H9 (cell line): ENCODE measurements around the gene ARPC1A. TPM values are rescaled to one million over a fixed set of nuclear protein-coding genes. Genes with fewer than 3 reads are reported as not detected.
A peak's percentile ranks its signal among the peaks of the same experiment; 100 is the strongest.

Experiments used
- DNase-seq: peaks from one replicate; pipeline ENCODE4 v3.0.0-alpha.2; 2017
- H2AFZ ChIP-seq: one replicate; pipeline ENCODE4 v1.6.1; 2013; ENCODE audit warnings: mild to moderate bottlenecking, low read length, control low read depth, moderate library complexity
- H2AK5ac ChIP-seq: 2 replicates; pipeline ENCODE4 v1.6.1; 2013; ENCODE audit warnings: low read length, control low read depth, mixed read lengths; ENCODE audit not compliant: insufficient read length
- H2BK120ac ChIP-seq: one replicate; pipeline ENCODE4 v1.6.1; 2013; ENCODE audit warnings: low read depth, mild to moderate bottlenecking, low read length, control low read depth, inconsistent platforms; ENCODE audit not compliant: poor library complexity, severe bottlenecking
- H2BK12ac ChIP-seq: 2 replicates; pipeline ENCODE4 v1.6.1; 2013; ENCODE audit warnings: low read length, control low read depth, mixed read lengths, low read depth; ENCODE audit not compliant: insufficient read length
- H2BK15ac ChIP-seq: 2 replicates; pipeline ENCODE4 v1.6.1; 2013; ENCODE audit warnings: low read depth, low read length, control low read depth
- H2BK20ac ChIP-seq: one replicate; pipeline ENCODE4 v1.6.1; 2013; ENCODE audit warnings: low read depth, mild to moderate bottlenecking, low read length, control low read depth, inconsistent platforms; ENCODE audit not compliant: poor library complexity, severe bottlenecking
- H2BK5ac ChIP-seq: 2 replicates; pipeline ENCODE4 v1.6.1; 2013; ENCODE audit warnings: low read length, control low read depth, mixed read lengths; ENCODE audit not compliant: insufficient read length
- H3K14ac ChIP-seq: 2 replicates; pipeline ENCODE4 v1.6.1; 2013; ENCODE audit warnings: low read length, control low read depth; ENCODE audit not compliant: insufficient read depth
- H3K18ac ChIP-seq: 2 replicates; pipeline ENCODE4 v1.6.1; 2013; ENCODE audit warnings: low read depth, mild to moderate bottlenecking, mixed read lengths, low read length, control low read depth; ENCODE audit not compliant: insufficient read length
- H3K23ac ChIP-seq: 2 replicates; pipeline ENCODE4 v1.6.1; 2013; ENCODE audit warnings: low read length, control low read depth, mixed read lengths, low read depth; ENCODE audit not compliant: insufficient read length
- H3K23me2 ChIP-seq: 2 replicates; pipeline ENCODE4 v1.6.1; 2013; ENCODE audit warnings: low read depth, mild to moderate bottlenecking, mixed read lengths, low read length, control low read depth; ENCODE audit not compliant: insufficient read length, poor library complexity, severe bottlenecking
- H3K27ac ChIP-seq: 2 replicates; pipeline ENCODE4 v1.5.1; 2013; ENCODE audit warnings: low read length, control low read depth, mixed read lengths, low read depth; ENCODE audit not compliant: insufficient read length
- H3K27me3 ChIP-seq: 2 replicates; pipeline ENCODE4 v1.6.1; 2013; ENCODE audit warnings: low read length, control low read depth, inconsistent platforms; ENCODE audit not compliant: insufficient read depth
- H3K4ac ChIP-seq: 2 replicates; pipeline ENCODE4 v1.6.1; 2013; ENCODE audit warnings: low read depth, mild to moderate bottlenecking, control low read depth, inconsistent platforms, low read length, moderate library complexity
- H3K4me1 ChIP-seq: 2 replicates; pipeline ENCODE4 v1.6.1; 2013; ENCODE audit warnings: low read length, control low read depth, inconsistent platforms; ENCODE audit not compliant: insufficient read depth
- H3K4me2 ChIP-seq: 2 replicates; pipeline ENCODE4 v1.6.1; 2013; ENCODE audit warnings: low read length, control low read depth, mixed read lengths; ENCODE audit not compliant: insufficient read length, insufficient read depth
- H3K56ac ChIP-seq: 2 replicates; pipeline ENCODE4 v1.6.1; 2013; ENCODE audit warnings: low read depth, mild to moderate bottlenecking, mixed read lengths, low read length, control low read depth; ENCODE audit not compliant: insufficient read length
- H3K79me1 ChIP-seq: 2 replicates; pipeline ENCODE4 v1.6.1; 2013; ENCODE audit warnings: low read depth, mild to moderate bottlenecking, moderate library complexity, low read length, control low read depth, inconsistent platforms; ENCODE audit not compliant: insufficient read depth, poor library complexity, severe bottlenecking
- H3K79me2 ChIP-seq: 2 replicates; pipeline ENCODE4 v1.6.1; 2013; ENCODE audit warnings: low read length, control low read depth, inconsistent platforms; ENCODE audit not compliant: insufficient read depth
- H3K9ac ChIP-seq: 2 replicates; pipeline ENCODE4 v1.6.1; 2013; ENCODE audit warnings: low read length, control low read depth, mixed read lengths; ENCODE audit not compliant: insufficient read length; ENCODE audit errors: extremely low read depth
- H3K9me3 ChIP-seq: one replicate; pipeline ENCODE4 v1.6.1; 2013; ENCODE audit warnings: low read depth, low read length, inconsistent platforms; ENCODE audit not compliant: control insufficient read depth
- H3T11ph ChIP-seq: one replicate; pipeline ENCODE4 v1.6.1; 2013; ENCODE audit warnings: mild to moderate bottlenecking, low read length, control low read depth, inconsistent platforms
- H4K20me1 ChIP-seq: one replicate; pipeline ENCODE4 v1.6.1; 2013; ENCODE audit not compliant: control insufficient read depth, insufficient read length, insufficient read depth
- H4K5ac ChIP-seq: 2 replicates; pipeline ENCODE4 v1.6.1; 2013; ENCODE audit warnings: low read depth, mild to moderate bottlenecking, mixed read lengths, low read length, control low read depth; ENCODE audit not compliant: insufficient read length
- H4K8ac ChIP-seq: replicated peaks from 2 replicates; pipeline ENCODE4 v1.6.1; 2013; ENCODE audit warnings: low read length, control low read depth, mixed read lengths, low read depth; ENCODE audit not compliant: insufficient read length
- H4K91ac ChIP-seq: 2 replicates; pipeline ENCODE4 v1.6.1; 2013; ENCODE audit warnings: low read depth, mild to moderate bottlenecking, moderate library complexity, mixed read lengths, low read length, control low read depth; ENCODE audit not compliant: insufficient read length
- H3K27ac Mint-ChIP-seq, 3 experiments: 2 replicates in 2 of 3; 3 replicates in 1 of 3; pipeline ENCODE4 v1.8.0; 2020 to 2021; ENCODE audit warnings: mixed read lengths in 3 of 3, mild to moderate bottlenecking in 1 of 3, moderate library complexity in 1 of 3
- H3K27me3 Mint-ChIP-seq: 2 replicates; pipeline ENCODE4 v1.8.0; 2021; ENCODE audit warnings: low read depth, mild to moderate bottlenecking, moderate library complexity, mixed read lengths
- H3K36me3 Mint-ChIP-seq, 3 experiments: 2 replicates in 2 of 3; 3 replicates in 1 of 3; pipeline ENCODE4 v1.8.0; 2020 to 2021; ENCODE audit warnings: low read depth in 3 of 3, mixed read lengths in 3 of 3; ENCODE audit not compliant: insufficient read depth in 1 of 3
- H3K4me1 Mint-ChIP-seq, 2 experiments: 2 replicates each; pipeline ENCODE4 v1.8.0; 2020; ENCODE audit warnings: mixed read lengths in 2 of 2
- H3K4me3 Mint-ChIP-seq, 2 experiments: 2 replicates in 1 of 2; 3 replicates in 1 of 2; pipeline ENCODE4 v1.8.0; 2020 to 2021; ENCODE audit warnings: mild to moderate bottlenecking in 2 of 2, mixed read lengths in 2 of 2, moderate library complexity in 1 of 2
- H3K9me3 Mint-ChIP-seq, 2 experiments: 2 replicates in 1 of 2; 3 replicates in 1 of 2; pipeline ENCODE4 v1.8.0; 2020; ENCODE audit warnings: mild to moderate bottlenecking in 2 of 2, mixed read lengths in 2 of 2, moderate library complexity in 1 of 2
- CTCF ChIP-seq: fragments of 200-600 bp; sonication (generic); conservative IDR thresholded peaks from 3 replicates; pipeline ENCODE4 v1.8.0; 2021; ENCODE audit warnings: antibody characterized with exemption, mild to moderate bottlenecking
- WGBS: extraction: QIAGEN DNeasy Blood & Tissue Kit; methylation state at CpG from one replicate; pipeline ENCODE4 v1.1.7; 2013; ENCODE audit warnings: missing lambda C conversion rate, low lambda C conversion rate, mixed read lengths; ENCODE audit not compliant: insufficient read length; ENCODE audit errors: extremely low coverage; 5-methylcytosine and 5-hydroxymethylcytosine counted together
- total RNA-seq: library from RNA; stranded (reverse); gene quantifications from 2 replicates; pipeline ENCODE4 v1.2.1, GENCODE V29; 2021

Gene ARPC1A
- total RNA-seq, 1 experiment from 2014 or later: 169 TPM

GRCh38 chr7:99403764-99404163 lies 78.1 kb downstream of the ARPC1A start:
- no peaks in the 10 kb centered on the region; the same call in 1 of the 2 replicates for H3K27me3 Mint-ChIP-seq
- no peak overlapping the region for H2BK12ac ChIP-seq
- no peak overlapping the region for H2BK15ac ChIP-seq
- no peak overlapping the region for H2AFZ ChIP-seq
- H2BK20ac ChIP-seq: no peak overlapping the region
- no peaks in the 10 kb centered on the region for H3K9me3 Mint-ChIP-seq
- no peak overlapping the region for H3K56ac ChIP-seq
- no peak for DNase-seq
- peaks cover 12% of the 10 kb centered on the region for H3K79me1 ChIP-seq
- no peak overlapping the region for H4K91ac ChIP-seq
- H3K27me3 ChIP-seq: no peaks in the 10 kb centered on the region
- no peak overlapping the region for H2BK120ac ChIP-seq
- H3T11ph ChIP-seq: no peak overlapping the region
- H3K4ac ChIP-seq: no peak overlapping the region
- H3K9ac ChIP-seq: no peak overlapping the region
- no peak for TF ChIP-seq CTCF
- H3K27ac Mint-ChIP-seq: peak overlapping the region in 2 of 3 experiments; percentile 24 to 65; a peak in 4 of 7 replicates
- no peak overlapping the region for H3K4me2 ChIP-seq
- no peaks in the 10 kb centered on the region for H3K9me3 ChIP-seq
- no peak overlapping the region for H4K5ac ChIP-seq
- H3K4me1 ChIP-seq: no peaks in the 10 kb centered on the region
- no peak overlapping the region for H2BK5ac ChIP-seq
- H3K79me2 ChIP-seq: peaks cover 29% of the 10 kb centered on the region; the same call in 1 of the 2 replicates
- H3K27ac ChIP-seq: no peak overlapping the region
- H4K8ac ChIP-seq: no peak overlapping the region
- no peak overlapping the region for H3K23ac ChIP-seq
- no peak overlapping the region for H3K14ac ChIP-seq
- H2AK5ac ChIP-seq: no peak overlapping the region
- H3K4me3 Mint-ChIP-seq: no peak overlapping the region
- peaks cover 9% of the 10 kb centered on the region for H3K23me2 ChIP-seq
- WGBS: no CpG with 5 or more reads among the region's 5 CpGs
- no peaks in the 10 kb centered on the region for H4K20me1 ChIP-seq
- peaks cover 14% of the 10 kb centered on the region in 2 experiments for H3K4me1 Mint-ChIP-seq
- H3K36me3 Mint-ChIP-seq: peaks cover 38 to 65% (median 59%) of the 10 kb centered on the region in 3 experiments
- no peak overlapping the region for H3K18ac ChIP-seq
